Calu3 (cell line): ENCODE data around the gene SEMA4F. TPM values are rescaled to one million over a fixed set of nuclear protein-coding genes. Genes with fewer than 3 reads are reported as not detected.

Experiments used
- BruUV-seq: library from RNA; stranded (reverse); fragments of 400-500 nt; replicated peaks from 2 replicates; lab custom pipeline; 2021; lab: Mats Ljungman, UMichigan
- CTCF ChIA-PET: fragments of 300-600 bp; sonication (Branson Sonifier 250); formaldehyde crosslinking; loops from one replicate; lab custom pipeline; 2022; ENCODE audit warnings: antibody characterized with exemption; lab: Charles Lee
- DNase-seq: peaks from one replicate; pipeline ENCODE4 v3.0.0; 2022
- H3K27ac Mint-ChIP-seq: one replicate; pipeline ENCODE4 v1.8.0; 2022; ENCODE audit warnings: mixed read lengths; ENCODE audit not compliant: unreplicated experiment
- H3K27me3 Mint-ChIP-seq: one replicate; pipeline ENCODE4 v1.8.0; 2022; ENCODE audit warnings: mixed read lengths; ENCODE audit not compliant: unreplicated experiment
- H3K36me3 Mint-ChIP-seq: one replicate; pipeline ENCODE4 v1.8.0; 2022; ENCODE audit warnings: mild to moderate bottlenecking, moderate library complexity, mixed read lengths; ENCODE audit not compliant: insufficient read depth, unreplicated experiment
- H3K4me1 Mint-ChIP-seq: one replicate; pipeline ENCODE4 v1.8.0; 2022; ENCODE audit warnings: mild to moderate bottlenecking, low read depth, mixed read lengths; ENCODE audit not compliant: unreplicated experiment
- H3K4me3 Mint-ChIP-seq: one replicate; pipeline ENCODE4 v1.8.0; 2022; ENCODE audit warnings: mild to moderate bottlenecking, low read depth, moderate library complexity, mixed read lengths; ENCODE audit not compliant: unreplicated experiment
- H3K9me3 Mint-ChIP-seq: one replicate; pipeline ENCODE4 v1.8.0; 2022; ENCODE audit warnings: low read depth, mixed read lengths; ENCODE audit not compliant: unreplicated experiment
- intact Hi-C: fragments of 100-400 bp; cut with micrococcal nuclease; formaldehyde crosslinking; loops from one replicate; pipeline ENCODE4 v1.10.0; 2022; ENCODE audit not compliant: unreplicated experiment
- total RNA-seq: library from RNA; stranded (reverse); gene quantifications from 2 replicates; pipeline ENCODE4 v1.2.3, GENCODE V29; 2022
- TF ChIP-seq, protein P1 (sequence below): fragments of 200-600 bp; IDR thresholded peaks from one replicate; pipeline ENCODE4 v1.8.0; 2022; ENCODE audit warnings: antibody characterized with exemption; ENCODE audit not compliant: unreplicated experiment

SEMA4F gene
- total RNA-seq, 1 experiment from 2014 or later, result 10.1 TPM

DNA sequence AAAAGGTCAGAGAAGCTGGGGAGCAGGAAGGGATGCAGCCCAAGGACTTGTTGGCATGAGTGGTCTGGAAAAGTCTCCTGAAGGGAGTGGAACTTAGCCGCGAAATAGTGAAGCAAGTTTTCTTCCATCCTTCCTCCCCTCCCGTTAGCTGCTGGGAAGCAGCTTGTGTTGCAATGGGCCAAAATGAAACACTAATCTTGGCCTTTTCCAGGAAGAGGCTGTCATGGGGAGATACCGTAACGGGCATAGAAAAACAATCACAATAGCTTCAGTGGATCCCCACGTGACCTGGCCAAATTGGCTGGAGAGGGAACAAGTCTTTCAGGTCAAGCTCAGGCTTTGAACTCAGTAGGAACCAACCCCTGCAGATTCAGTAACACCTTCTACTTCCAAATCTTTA lies 49.3 kb downstream of the SEMA4F start:
- no TSS peak for BruUV-seq
- H3K4me3 Mint-ChIP-seq, result no peak overlapping the region
- intact Hi-C loops, result no loop called here
- H3K4me1 Mint-ChIP-seq, result peaks cover 8% of the 10 kb centered on the region
- CTCF ChIA-PET, result no interaction called here
- H3K27me3 Mint-ChIP-seq, result peaks cover 25% of the 10 kb centered on the region
- no peak for DNase-seq
- H3K27ac Mint-ChIP-seq, result no peak overlapping the region
- TF ChIP-seq, protein P1, sequence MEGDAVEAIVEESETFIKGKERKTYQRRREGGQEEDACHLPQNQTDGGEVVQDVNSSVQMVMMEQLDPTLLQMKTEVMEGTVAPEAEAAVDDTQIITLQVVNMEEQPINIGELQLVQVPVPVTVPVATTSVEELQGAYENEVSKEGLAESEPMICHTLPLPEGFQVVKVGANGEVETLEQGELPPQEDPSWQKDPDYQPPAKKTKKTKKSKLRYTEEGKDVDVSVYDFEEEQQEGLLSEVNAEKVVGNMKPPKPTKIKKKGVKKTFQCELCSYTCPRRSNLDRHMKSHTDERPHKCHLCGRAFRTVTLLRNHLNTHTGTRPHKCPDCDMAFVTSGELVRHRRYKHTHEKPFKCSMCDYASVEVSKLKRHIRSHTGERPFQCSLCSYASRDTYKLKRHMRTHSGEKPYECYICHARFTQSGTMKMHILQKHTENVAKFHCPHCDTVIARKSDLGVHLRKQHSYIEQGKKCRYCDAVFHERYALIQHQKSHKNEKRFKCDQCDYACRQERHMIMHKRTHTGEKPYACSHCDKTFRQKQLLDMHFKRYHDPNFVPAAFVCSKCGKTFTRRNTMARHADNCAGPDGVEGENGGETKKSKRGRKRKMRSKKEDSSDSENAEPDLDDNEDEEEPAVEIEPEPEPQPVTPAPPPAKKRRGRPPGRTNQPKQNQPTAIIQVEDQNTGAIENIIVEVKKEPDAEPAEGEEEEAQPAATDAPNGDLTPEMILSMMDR, result no peak
- H3K9me3 Mint-ChIP-seq, result no peaks in the 10 kb centered on the region
- H3K36me3 Mint-ChIP-seq, result no peaks in the 10 kb centered on the region

- BruUV-seq, result no TSS peak
- Mint-ChIP-seq H3K27me3 (peaks cover 21% of the 10 kb centered on the region), H3K4me1 (peaks cover 8% of the 10 kb centered on the region), H3K9me3 (no peaks in the 10 kb centered on the region), H3K36me3 (no peaks in the 10 kb centered on the region), H3K27ac (no peak overlapping the region), H3K4me3 (no peak overlapping the region)
- CTCF ChIA-PET, result no interaction called here
- intact Hi-C loops, result no loop called here
- TF ChIP-seq, protein P1, result no peak
- no peak for DNase-seq
Observed at GRCh38 chr2:74704216-74704615, 50.2 kb downstream of the SEMA4F start.

- no peak overlapping the region for H3K27ac Mint-ChIP-seq
Observed at GRCh38 chr2:74706741-74707140, 52.7 kb downstream of the SEMA4F start.

DNA sequence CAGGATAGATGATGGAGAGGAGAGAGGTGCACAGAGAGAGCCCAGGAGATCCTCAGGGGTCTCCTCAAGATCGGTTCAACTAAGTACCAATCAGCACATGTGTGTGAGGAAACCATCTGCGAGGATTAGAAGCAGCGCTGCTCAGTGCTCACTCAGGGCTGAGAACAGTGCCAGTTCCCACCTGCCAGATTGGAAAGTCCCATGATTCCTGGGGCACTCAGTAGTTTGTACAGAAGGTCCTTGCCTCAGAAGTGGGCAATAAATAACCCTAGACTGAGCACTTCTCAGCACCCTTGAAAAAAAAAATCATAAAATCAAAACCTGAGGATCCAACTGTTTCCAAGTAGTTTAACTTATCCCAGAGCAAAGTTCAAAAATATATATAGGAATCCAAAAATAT lies 53.8 kb downstream of the SEMA4F start:
- Mint-ChIP-seq H3K27me3 (no peaks in the 10 kb centered on the region), H3K4me3 (no peak overlapping the region), H3K27ac (no peak overlapping the region), H3K9me3 (no peaks in the 10 kb centered on the region), H3K36me3 (no peaks in the 10 kb centered on the region), H3K4me1 (no peaks in the 10 kb centered on the region)
- DNase-seq, result no peak
- CTCF ChIA-PET, result no interaction called here
- TF ChIP-seq, protein P1, result no peak
- BruUV-seq, result no TSS peak
- intact Hi-C loops, result no loop called here

More at GRCh38 chr2:74706741-74707140, 52.7 kb downstream of the SEMA4F start:
- CTCF ChIA-PET, result no interaction called here
- no TSS peak for BruUV-seq
- H3K36me3 Mint-ChIP-seq, result no peaks in the 10 kb centered on the region
- no peak for DNase-seq
- H3K4me1 Mint-ChIP-seq, result peaks cover 8% of the 10 kb centered on the region
- no peaks in the 10 kb centered on the region for H3K9me3 Mint-ChIP-seq
- TF ChIP-seq, protein P1, result no peak
- H3K4me3 Mint-ChIP-seq, result no peak overlapping the region
- peaks cover 5% of the 10 kb centered on the region for H3K27me3 Mint-ChIP-seq
- intact Hi-C loops, result no loop called here
